Osteoblast (primary cell): ENCODE measurements around the gene ITCH. TPM values are rescaled to one million over a fixed set of nuclear protein-coding genes. Genes with fewer than 3 reads are reported as not detected.
"Not testable (repeated sequence)": the region's sequence is repeated elsewhere in the genome, so short reads cannot be mapped to it uniquely, and the experiment has no call there.

ENCODE experiments used
- DNase-seq: peaks from one replicate; pipeline ENCODE4 v3.0.0; 2011; ENCODE audit warnings: low spot score, mixed read lengths; ENCODE audit not compliant: insufficient read length; ENCODE audit errors: missing footprints
- H2AFZ ChIP-seq: 2 replicates; pipeline ENCODE4 v1.6.0; 2011; ENCODE audit warnings: mild to moderate bottlenecking, low read length
- H3K27ac ChIP-seq: 2 replicates; pipeline ENCODE4 v1.5.1; 2011; ENCODE audit warnings: mild to moderate bottlenecking, low read depth, low read length, moderate library complexity
- H3K27me3 ChIP-seq: 2 replicates; pipeline ENCODE4 v1.6.0; 2012; ENCODE audit warnings: mild to moderate bottlenecking, control low read depth, inconsistent platforms, low read length, moderate library complexity; ENCODE audit not compliant: insufficient read depth
- H3K36me3 ChIP-seq: 2 replicates; pipeline ENCODE4 v1.5.1; 2011; ENCODE audit warnings: mild to moderate bottlenecking, low read length, control low read depth, moderate library complexity; ENCODE audit not compliant: insufficient read depth
- H3K4me1 ChIP-seq: 2 replicates; pipeline ENCODE4 v1.5.1; 2011; ENCODE audit warnings: mild to moderate bottlenecking, low read length, control low read depth, moderate library complexity; ENCODE audit not compliant: insufficient read depth
- H3K4me2 ChIP-seq: 2 replicates; pipeline ENCODE4 v1.6.0; 2011; ENCODE audit warnings: mild to moderate bottlenecking, low read length; ENCODE audit not compliant: insufficient read depth
- H3K4me3 ChIP-seq: fragments of 200-600 bp; sonication (generic); 3 replicates; pipeline ENCODE4 v1.5.1; 2012; ENCODE audit warnings: mild to moderate bottlenecking, low read length, inconsistent platforms; ENCODE audit not compliant: insufficient read depth
- H3K79me2 ChIP-seq: 2 replicates; pipeline ENCODE4 v1.6.0; 2012; ENCODE audit warnings: mild to moderate bottlenecking, low read length, control low read depth, inconsistent platforms; ENCODE audit not compliant: insufficient read depth
- H3K9me3 ChIP-seq: 2 replicates; pipeline ENCODE4 v1.5.1; 2011; ENCODE audit warnings: low read depth, low read length, control low read depth
- H4K20me1 ChIP-seq: 2 replicates; pipeline ENCODE4 v1.6.0; 2012; ENCODE audit warnings: mild to moderate bottlenecking, low read length, control low read depth; ENCODE audit not compliant: insufficient read depth
- total RNA-seq: library from RNA; depleted of rRNA; stranded (reverse); fragments of >200 nt; gene quantifications from 2 replicates; pipeline ENCODE4 v1.2.3, GENCODE V29; 2012
- TF ChIP-seq, protein P1 (sequence below): IDR thresholded peaks from 2 replicates; pipeline ENCODE4 v1.5.1; 2011; ENCODE audit warnings: mild to moderate bottlenecking, low read depth, low read length, moderate library complexity; ENCODE audit errors: extremely low read depth

Gene ITCH
- total RNA-seq, 1 donor: 79.3 TPM

DNA sequence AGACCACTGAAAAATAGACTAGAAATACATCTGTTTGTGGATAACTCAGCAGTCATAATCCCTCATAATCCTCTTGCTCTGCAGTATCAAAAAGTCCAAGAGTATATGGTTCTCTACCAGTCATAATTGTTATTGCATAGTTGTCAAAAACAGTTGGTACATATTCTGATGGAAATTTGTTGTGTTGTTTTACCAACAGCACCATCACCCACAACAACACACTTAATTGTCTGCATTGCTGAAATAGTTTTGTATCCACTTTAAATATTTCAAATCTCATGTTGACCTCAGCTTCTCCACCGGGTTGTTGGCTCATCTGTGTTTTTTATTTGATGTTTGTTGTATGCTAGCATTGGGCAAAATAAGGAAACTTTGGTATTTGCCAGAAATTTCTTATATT is 39.4 kb downstream of the ITCH start:
- no peak for DNase-seq

DNA sequence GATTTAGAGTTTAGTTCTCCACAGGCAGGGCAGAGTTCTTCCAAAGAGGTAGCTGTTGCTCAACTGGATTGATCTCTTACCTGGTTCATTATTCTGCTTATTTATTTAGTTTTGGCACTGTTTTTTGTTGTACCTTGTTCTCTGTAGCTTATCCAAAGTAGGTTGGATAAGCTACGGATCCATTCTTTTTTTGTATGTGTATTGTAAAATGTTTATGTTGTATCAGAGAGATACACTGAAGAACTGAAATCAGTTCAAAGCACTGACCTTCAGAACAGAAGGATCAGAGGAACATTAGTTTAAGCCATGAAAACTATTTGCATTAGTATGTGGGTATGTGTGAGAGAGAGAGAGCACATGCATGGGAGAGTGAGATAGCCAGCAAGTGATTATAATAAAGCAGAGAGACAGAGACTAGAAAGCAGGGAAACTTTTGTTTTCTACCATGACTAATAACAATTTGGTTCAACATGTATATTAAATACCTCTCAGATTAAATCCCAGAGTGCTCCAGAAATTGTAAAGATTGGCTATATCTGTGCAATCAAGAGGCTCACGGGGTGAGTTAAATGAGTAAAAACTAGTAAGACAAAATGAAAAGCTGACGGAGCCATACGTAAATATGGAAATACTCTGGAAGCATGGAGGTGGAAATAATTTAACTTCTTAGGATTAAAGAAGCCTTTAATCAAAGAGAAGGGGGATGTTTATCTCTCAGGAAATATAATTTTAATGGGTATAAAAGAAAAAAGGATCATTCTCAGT is 40.2 kb downstream of the ITCH start:
- Histone ChIP-seq H3K36me3 (peaks cover 9% of the 10 kb centered on the region), H3K27me3 (no peaks in the 10 kb centered on the region), H3K9me3 (no peaks in the 10 kb centered on the region), H3K4me3 (no peak overlapping the region), H4K20me1 (peaks cover 20% of the 10 kb centered on the region), H2AFZ (no peak overlapping the region), H3K4me2 (no peak overlapping the region), H3K4me1 (peaks cover 35% of the 10 kb centered on the region), H3K79me2 (peaks cover 79% of the 10 kb centered on the region), H3K27ac (peak overlapping the region; percentile 95)
- TF ChIP-seq, protein P1, sequence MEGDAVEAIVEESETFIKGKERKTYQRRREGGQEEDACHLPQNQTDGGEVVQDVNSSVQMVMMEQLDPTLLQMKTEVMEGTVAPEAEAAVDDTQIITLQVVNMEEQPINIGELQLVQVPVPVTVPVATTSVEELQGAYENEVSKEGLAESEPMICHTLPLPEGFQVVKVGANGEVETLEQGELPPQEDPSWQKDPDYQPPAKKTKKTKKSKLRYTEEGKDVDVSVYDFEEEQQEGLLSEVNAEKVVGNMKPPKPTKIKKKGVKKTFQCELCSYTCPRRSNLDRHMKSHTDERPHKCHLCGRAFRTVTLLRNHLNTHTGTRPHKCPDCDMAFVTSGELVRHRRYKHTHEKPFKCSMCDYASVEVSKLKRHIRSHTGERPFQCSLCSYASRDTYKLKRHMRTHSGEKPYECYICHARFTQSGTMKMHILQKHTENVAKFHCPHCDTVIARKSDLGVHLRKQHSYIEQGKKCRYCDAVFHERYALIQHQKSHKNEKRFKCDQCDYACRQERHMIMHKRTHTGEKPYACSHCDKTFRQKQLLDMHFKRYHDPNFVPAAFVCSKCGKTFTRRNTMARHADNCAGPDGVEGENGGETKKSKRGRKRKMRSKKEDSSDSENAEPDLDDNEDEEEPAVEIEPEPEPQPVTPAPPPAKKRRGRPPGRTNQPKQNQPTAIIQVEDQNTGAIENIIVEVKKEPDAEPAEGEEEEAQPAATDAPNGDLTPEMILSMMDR: no peak
- no peak for DNase-seq

More for the DNA sequence above, 39.4 kb downstream of the ITCH start:
- Histone ChIP-seq H3K36me3 (peaks cover 17% of the 10 kb centered on the region), H3K4me3 (no peak overlapping the region), H3K79me2 (peaks cover 78% of the 10 kb centered on the region), H3K27ac (peak overlapping the region; percentile 95), H4K20me1 (peaks cover 20% of the 10 kb centered on the region), H3K9me3 (no peaks in the 10 kb centered on the region), H3K4me1 (peaks cover 35% of the 10 kb centered on the region), H3K4me2 (no peak overlapping the region), H3K27me3 (no peaks in the 10 kb centered on the region), H2AFZ (no peak overlapping the region)
- TF ChIP-seq, protein P1: no peak

DNA sequence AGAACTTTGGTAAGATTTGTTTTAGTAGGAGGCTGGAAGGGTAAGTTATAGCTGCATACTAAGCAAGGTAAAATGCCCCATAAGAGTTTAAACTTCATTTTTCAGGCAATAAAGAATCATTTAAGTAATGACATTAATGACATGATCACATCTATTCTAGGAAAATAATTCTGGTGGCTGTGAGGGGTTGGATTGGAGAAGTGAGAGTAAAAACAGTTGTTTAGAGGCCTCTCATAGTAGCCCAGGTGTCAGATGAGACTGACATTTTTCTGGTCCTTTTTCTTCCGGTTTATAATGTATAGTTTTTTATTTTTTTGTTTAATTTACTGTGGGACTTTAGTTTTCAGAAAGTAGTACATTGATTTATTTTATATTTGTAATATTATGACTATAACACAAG is 40.8 kb downstream of the ITCH start:
- TF ChIP-seq, protein P1: no peak

DNA sequence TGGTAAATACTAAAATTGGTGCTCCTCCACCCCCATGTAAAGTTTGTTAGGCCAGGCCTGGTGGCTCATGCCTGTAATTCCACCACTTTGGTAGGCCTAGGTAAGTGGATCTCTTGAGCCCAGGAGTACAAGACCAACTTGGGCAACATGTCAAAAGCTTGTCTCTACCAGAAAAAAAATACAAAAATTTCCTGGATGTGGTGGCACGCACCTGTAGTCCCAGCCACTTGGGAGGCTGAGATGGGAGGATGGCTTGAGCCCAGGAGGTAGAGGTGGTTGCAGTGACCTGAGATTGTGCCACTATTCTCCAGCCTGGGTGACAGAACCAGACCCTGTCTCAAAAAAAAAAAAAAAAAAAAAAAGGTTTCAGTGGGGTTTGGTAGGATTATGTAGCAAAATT is 41.7 kb downstream of the ITCH start:
- H3K4me2 ChIP-seq: no peak overlapping the region
- peaks cover 20% of the 10 kb centered on the region for H4K20me1 ChIP-seq

More for the DNA sequence above, 40.8 kb downstream of the ITCH start:
- Histone ChIP-seq H3K36me3 (peaks cover 11% of the 10 kb centered on the region), H3K9me3 (no peaks in the 10 kb centered on the region), H3K27ac (peak overlapping the region; percentile 95), H3K27me3 (no peaks in the 10 kb centered on the region), H2AFZ (no peak overlapping the region), H3K4me2 (no peak overlapping the region), H3K4me1 (peaks cover 35% of the 10 kb centered on the region), H3K4me3 (no peak overlapping the region), H4K20me1 (peaks cover 20% of the 10 kb centered on the region), H3K79me2 (peaks cover 81% of the 10 kb centered on the region)
- DNase-seq: no peak

DNA sequence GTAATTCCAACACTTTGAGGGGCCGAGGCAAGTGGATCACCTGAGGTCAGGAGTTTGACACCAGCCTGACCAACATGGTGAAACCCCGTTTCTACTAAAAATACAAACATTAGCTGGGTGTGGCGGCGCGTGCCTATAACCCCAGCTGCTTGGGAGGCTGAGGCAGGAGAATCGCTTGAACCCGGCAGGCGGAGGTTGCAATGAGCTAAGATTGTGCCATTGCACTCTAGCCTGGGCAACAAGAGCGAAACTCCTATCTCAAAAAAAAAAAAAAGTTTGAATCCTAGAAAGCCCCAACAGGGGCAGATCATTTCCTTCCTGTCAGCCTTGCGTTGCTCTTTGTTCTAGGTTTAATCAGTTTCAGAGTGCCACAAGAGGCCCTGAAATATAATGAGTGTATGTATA is 42.2 kb downstream of the ITCH start:
- not testable (repeated sequence) for H3K9me3 ChIP-seq, H3K4me3 ChIP-seq, H3K27me3 ChIP-seq, H2AFZ ChIP-seq, H3K27ac ChIP-seq, DNase-seq, H3K4me2 ChIP-seq
- Histone ChIP-seq H3K79me2 (peaks cover 87% of the 10 kb centered on the region), H4K20me1 (peaks cover 19% of the 10 kb centered on the region), H3K4me1 (peaks cover 26% of the 10 kb centered on the region), H3K36me3 (peaks cover 23% of the 10 kb centered on the region)

More for the DNA sequence above, 41.7 kb downstream of the ITCH start:
- Histone ChIP-seq H3K4me3 (no peak overlapping the region), H3K4me1 (peaks cover 30% of the 10 kb centered on the region), H3K36me3 (peaks cover 19% of the 10 kb centered on the region), H2AFZ (no peak overlapping the region), H3K79me2 (peaks cover 84% of the 10 kb centered on the region), H3K27me3 (no peaks in the 10 kb centered on the region), H3K27ac (no peak overlapping the region), H3K9me3 (no peaks in the 10 kb centered on the region)
- DNase-seq: no peak
- TF ChIP-seq, protein P1: no peak

DNA sequence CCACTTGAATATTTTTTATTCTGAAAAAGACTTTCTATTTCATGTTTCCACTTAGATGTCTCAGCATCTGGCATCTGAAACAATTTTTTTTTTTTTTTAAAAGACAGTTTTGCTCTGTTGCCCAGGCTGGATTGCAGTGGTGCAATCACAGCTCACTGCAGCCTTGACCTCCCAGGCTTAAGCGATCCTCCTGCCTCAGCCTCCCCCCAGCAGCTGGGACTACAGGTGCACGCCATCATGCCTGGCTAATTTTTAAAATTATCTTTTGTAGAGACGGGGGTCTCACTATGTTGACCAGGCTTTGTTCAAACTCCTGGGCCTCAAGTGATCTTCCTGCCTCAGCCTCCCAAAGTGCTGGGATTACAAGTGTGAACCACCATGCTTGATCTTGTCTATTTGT is 42.9 kb downstream of the ITCH start:
- not testable (repeated sequence) for H2AFZ ChIP-seq, H3K27me3 ChIP-seq, H3K9me3 ChIP-seq, H3K4me3 ChIP-seq, DNase-seq, H3K4me2 ChIP-seq, H3K27ac ChIP-seq
- Histone ChIP-seq H3K79me2 (peaks cover 92% of the 10 kb centered on the region), H3K36me3 (peaks cover 30% of the 10 kb centered on the region), H3K4me1 (peaks cover 21% of the 10 kb centered on the region), H4K20me1 (peaks cover 17% of the 10 kb centered on the region)
